ENCODE measurements around the gene MCOLN1.
"Not testable (repeated sequence)": the region's sequence is repeated elsewhere in the genome, so short reads cannot be mapped to it uniquely, and the experiment has no call there.

MCOLN1 gene

DNA sequence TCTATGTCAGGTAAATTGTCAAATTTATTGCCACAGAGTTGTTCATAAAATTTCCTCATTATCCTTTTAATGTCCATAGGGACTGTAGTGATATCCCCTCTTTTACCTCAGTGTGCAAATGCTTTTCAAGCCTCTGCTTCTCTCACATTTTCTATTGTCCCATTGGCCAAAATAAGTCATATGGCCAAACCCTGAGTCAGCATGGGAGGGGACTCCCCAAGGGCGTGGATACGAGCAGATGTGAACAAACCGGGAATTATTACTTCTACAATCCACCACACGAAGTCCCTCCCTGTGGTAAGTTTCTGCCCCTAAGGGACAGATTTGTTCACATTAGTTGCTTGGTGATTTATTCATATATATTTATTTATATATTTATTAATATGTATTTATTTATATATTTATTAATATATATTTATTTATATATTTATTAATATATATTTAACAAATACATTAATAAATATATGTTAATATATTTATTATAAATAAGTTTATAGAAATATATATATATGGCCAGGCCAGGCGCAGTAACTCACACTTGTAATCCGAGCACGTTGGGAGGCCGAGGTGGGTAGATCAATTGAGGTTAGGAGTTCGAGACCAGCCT is 53.1 kb downstream of the MCOLN1 start:
- TF ChIP-seq GATA1 (IDR thresholded peaks at IDR 0.05; ENCODE audit: low read depth, low read length) (no peak), POLR2A (IDR thresholded peaks at IDR 0.05; ENCODE audit: low read length) (no peak)

DNA sequence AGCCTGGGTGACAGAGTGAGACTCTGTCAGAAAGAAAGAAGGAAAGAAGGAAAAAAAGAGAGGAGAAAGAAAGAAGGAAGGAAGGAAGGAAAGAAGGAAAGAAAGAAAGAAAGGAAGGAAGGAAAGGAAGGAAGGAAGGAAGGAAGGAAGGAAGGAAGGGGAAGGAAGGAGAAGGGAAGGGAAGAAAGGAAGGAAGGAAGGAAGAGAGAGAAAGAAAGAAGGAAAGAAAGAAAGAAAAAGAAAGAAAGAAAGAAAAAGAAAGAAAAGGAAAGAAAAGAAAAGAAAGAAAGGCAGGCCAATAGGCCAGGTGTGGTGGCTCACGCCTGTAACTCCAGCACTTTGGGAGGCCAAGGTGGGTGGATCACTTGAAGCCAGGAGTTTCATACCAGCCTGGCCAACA is 55.0 kb downstream of the MCOLN1 start:
- not testable (repeated sequence) for DNase-seq

More for the DNA sequence above, 53.1 kb downstream of the MCOLN1 start:
- peak; percentile 49 to 61 for DNase-seq

DNA sequence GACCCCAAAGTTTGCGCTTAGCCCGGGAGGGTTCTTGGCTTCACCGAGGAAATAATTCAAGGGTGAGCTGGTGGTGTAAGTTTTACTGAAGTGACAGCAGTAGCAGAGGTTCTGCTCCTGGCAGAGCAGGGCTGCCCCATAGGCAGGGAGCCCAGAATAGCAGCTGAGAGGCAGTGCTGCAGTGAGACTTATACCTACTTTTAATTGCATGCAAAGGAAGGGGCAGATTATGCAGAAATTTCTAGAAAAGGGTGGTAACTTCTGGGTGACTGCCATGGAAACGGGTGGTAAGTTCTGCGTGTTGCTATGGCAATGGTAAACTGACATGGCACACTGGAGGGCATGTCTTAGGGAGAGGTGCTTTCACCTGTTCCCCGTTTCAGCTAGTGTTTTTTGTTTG is 55.7 kb downstream of the MCOLN1 start:
- DNase-seq, result no peak
- TF ChIP-seq POLR2A (IDR thresholded peaks at IDR 0.05; ENCODE audit: low read length) (no peak), GATA1 (IDR thresholded peaks at IDR 0.05; ENCODE audit: low read depth, low read length) (no peak)

DNA sequence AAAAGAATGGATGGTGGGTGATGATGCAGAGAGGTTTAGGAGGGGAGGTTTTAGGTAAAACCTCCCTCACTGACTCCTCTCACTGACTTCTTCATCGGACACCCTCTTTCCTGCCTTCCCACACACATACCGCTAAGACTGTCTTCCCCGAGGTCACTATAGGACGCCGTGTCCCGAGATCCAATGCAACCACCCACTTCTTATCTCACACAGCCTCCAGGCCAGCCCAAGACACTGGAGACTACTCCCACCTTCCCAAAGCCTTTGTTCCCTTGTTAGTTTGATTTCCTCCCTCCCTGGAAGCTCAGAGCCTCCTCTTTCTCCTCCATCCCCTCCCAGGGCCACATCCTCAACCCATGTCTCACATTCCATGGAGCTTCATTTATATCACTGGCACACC is 56.8 kb downstream of the MCOLN1 start:
- DNase-seq, result no peak
- no peak for TF ChIP-seq POLR2A (IDR thresholded peaks at IDR 0.05; ENCODE audit: low read length)
- TF ChIP-seq GATA1 (IDR thresholded peaks at IDR 0.05; ENCODE audit: low read depth, low read length), result no peak

DNA sequence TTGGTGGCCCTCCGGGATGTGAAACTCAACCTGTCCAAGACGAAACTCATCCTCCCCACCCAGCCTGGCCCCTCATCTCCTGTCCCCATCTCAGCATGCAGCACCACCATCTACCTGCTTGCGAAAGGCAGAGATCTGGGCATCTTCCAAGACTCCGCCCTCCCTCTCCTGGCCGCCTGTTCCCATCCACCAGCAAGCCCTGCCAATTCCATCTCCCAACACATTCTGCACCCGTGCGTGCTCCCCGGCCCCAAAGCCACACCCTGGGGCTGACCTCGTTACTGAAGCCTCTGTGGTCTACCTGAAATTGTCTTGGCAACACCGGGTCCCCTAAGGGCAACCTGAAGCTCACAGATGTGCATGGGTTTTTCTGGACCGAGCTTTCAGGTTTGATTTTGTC is 60.0 kb downstream of the MCOLN1 start:
- TF ChIP-seq GATA1 (IDR thresholded peaks at IDR 0.05; ENCODE audit: low read depth, low read length), result no peak
- TF ChIP-seq POLR2A (IDR thresholded peaks at IDR 0.05; ENCODE audit: low read length), result no peak
- DNase-seq, result no peak
